HG03095 (cell line): Measurements from ENCODE around the gene SCP2.
A peak's percentile ranks its signal among the peaks of the same experiment; 100 is the strongest.

Experiments
- ATAC-seq: cut with Tn5 transposase; IDR thresholded peaks from one replicate; pipeline ENCODE4 v1.9.1; 2021; ENCODE audit warnings: moderate library complexity; ENCODE audit not compliant: unreplicated experiment

Gene SCP2, protein sequence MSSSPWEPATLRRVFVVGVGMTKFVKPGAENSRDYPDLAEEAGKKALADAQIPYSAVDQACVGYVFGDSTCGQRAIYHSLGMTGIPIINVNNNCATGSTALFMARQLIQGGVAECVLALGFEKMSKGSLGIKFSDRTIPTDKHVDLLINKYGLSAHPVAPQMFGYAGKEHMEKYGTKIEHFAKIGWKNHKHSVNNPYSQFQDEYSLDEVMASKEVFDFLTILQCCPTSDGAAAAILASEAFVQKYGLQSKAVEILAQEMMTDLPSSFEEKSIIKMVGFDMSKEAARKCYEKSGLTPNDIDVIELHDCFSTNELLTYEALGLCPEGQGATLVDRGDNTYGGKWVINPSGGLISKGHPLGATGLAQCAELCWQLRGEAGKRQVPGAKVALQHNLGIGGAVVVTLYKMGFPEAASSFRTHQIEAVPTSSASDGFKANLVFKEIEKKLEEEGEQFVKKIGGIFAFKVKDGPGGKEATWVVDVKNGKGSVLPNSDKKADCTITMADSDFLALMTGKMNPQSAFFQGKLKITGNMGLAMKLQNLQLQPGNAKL

GRCh38 chr1:52927212-52928014, at the start of gene SCP2:
Gene SCP2, plus strand, starts transcription at chr1:52927276. Its CDS starts 121 bp downstream, at chr1:52927397.
- ATAC-seq: peak; percentile 56

- ATAC-seq: no peak
Measured at GRCh38 chr1:52877554-52877953, 49.5 kb upstream of the SCP2 start.

- ATAC-seq: no peak
Measured at GRCh38 chr1:52880206-52880605, 46.9 kb upstream of the SCP2 start.

- ATAC-seq: no peak
Measured at GRCh38 chr1:52887483-52887882, 39.6 kb upstream of the SCP2 start.

GRCh38 chr1:52892424-52893215, 34.5 kb upstream of the SCP2 start:
- ATAC-seq: no peak

DNA sequence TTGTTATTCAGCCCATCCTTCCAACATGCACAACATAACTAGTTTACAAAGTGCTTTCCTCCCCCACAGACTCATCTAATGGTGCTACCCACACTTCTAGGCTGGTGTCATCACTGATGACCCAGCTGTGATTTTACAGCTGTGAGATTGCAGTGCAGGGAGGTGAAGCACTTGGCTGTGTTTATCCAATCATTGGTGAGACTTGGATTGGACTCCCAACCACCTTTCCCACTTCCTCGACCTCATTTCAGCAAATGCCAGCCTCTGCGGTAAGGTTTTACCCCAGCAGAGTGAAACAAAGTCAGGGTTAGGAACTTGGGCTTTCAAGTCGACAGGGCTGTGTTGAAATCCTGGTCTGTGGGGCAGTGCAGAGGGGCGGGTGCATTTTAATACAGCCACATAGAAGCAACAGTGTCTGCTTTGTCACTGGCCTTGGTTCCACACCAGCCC, 27.6 kb upstream of the SCP2 start:
- no peak for ATAC-seq

- no peak for ATAC-seq
Measured at GRCh38 chr1:52900402-52900801, 26.7 kb upstream of the SCP2 start.

- ATAC-seq: no peak
Measured at GRCh38 chr1:52901384-52901783, 25.7 kb upstream of the SCP2 start.

DNA sequence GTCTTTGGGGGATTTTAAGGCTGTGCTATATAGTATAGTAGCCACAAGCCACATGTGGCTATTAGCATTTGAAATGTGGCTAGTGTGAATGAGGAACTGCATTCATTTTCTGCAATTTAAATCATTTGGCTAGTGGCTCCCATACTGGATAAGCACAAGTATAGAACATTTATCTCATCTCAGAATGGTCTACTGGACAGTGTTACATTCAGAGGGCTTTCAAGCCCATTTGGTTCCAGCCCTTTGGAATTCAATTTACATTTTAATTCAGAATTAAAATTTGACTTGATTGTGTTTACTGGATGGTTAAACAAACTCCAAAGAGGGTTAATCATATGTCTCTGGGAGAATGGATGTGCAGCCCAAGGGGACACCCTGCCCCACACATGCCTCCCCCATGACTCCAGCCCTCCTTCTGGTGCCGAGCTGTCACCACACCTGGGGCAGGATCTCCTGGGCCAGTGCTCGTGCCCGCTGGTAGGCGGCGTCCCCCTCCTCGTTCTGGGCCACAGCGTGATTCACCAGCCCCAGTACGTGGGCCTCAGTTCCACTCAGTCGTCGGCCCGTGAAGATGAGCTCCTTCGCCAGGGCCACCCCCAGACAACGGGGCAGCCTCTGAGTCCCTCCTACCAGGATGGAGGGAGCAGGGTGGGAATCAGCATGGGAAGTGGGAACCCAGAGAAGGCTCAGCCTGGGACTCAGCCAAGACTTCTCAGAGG, 22.7 kb upstream of the SCP2 start:
- no peak for ATAC-seq

DNA sequence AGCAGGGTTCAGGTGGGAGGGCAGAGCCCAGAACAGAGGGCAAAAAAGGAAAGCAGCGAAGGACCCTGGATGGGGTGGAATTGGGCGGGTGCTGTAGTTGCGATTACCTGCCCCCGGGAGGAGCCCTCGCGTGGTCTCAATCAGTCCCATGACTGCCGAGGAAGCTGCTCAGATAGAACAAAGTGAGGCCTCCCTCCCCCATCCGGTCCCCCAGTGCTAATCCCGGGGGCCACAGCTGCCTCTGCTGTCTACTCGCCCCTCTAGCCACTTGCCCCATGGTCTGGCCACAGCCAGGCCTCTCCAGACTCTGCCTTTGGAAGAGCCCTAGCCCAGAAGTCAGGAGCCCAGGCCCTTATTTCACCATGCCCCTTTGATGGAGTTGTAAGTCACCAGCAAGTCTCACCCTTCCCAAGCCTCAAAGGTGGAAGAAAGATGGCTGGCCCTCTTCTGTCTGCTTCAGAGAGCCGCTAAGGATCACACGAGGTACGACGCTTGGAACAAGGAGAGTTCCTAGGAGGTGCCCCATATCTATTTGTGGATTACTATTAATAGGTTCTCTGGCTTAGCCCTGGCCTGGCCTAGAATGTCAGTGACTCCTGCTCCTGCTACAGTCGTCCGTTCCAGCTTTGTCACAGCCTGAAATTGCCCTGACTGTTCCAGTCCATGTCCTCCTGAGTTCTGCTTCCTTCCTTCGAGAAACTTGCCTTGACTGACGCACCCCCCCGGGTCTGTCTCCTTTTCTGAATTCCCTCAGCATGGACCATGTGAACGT, 22.0 kb upstream of the SCP2 start:
- ATAC-seq: no peak

- no peak for ATAC-seq
Measured at GRCh38 chr1:52906135-52906603, 20.9 kb upstream of the SCP2 start.

- ATAC-seq: no peak
Measured at GRCh38 chr1:52907068-52907811, 19.8 kb upstream of the SCP2 start.

- ATAC-seq: no peak
Measured at GRCh38 chr1:52907812-52908153, 19.3 kb upstream of the SCP2 start.

DNA sequence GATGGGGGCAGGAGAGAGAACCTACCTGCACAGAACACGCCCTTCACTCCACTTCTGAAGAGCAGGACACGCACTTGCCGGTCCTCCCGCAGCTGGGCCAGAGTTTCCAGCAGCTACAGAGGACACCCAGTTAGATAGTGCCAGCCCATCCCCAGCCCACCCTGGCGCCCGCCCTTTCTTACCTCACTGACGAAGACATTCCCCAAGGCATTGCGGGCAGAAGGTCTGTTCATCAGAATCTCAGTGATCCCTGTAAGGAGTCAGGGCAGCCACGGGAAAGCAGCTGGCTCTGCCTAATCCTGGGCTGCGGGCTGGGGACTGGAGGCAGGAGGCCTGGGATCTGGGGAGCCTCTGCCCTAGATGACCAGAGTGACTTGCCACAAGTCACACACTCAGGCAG, 15.5 kb upstream of the SCP2 start:
- no peak for ATAC-seq

DNA sequence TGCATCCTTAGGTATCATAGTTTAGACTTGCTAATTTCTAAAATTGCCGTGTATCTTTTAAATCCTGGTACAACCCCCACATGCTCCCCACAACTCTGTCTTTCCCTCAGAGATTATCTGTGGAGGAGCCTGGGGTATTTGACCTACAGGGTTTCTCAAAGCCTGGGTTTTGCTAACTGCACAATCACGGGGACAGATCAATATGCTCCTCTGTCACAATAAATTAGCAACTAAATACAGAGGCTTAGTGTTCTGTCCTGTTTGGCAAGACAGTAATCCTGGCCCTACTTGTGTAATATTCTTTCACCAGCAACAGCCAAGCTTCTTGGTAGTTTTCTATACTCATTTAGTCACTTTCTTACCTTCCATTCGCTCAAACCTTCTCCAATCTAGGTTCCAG, 14.1 kb upstream of the SCP2 start:
- ATAC-seq: no peak

DNA sequence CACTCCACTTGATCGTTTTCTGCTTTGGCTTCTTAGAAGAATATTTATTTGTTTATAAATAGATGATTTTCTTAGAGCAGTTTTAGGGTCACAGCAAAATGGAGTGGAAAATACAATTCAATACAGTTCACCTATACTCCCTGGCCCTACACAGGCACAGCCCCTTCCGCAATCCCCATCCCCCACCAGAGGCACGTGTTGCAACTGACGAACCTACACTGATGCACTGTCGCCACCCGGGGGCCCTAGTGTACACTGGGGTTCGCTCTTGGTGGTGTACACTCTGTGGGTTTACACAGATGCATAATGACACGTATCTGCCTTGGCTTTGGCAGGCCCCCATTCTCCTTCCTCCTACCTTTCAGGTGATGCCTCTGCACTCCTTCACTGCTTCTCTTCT, 13.5 kb upstream of the SCP2 start:
- ATAC-seq: no peak

GRCh38 chr1:52914463-52914862, 12.6 kb upstream of the SCP2 start:
- no peak for ATAC-seq

GRCh38 chr1:52915211-52915854, 11.7 kb upstream of the SCP2 start:
- ATAC-seq: no peak
